OCI-LY7 (cell line): ENCODE data around the gene HK3. TPM values are rescaled to one million over a fixed set of nuclear protein-coding genes. Genes with fewer than 3 reads are reported as not detected.

Experiments used
- Bru-seq: library from RNA; stranded (reverse); fragments of 400-500 nt; gene quantifications from one replicate; lab custom pipeline; 2021; lab: Mats Ljungman, UMichigan
- BruChase-seq, 2 experiments: library from RNA; stranded (reverse); fragments of 400-500 nt; gene quantifications; one replicate each; lab custom pipeline; 2021; lab: Mats Ljungman, UMichigan
- BruUV-seq: library from RNA; stranded (reverse); fragments of 400-500 nt; replicated peaks from 2 replicates; lab custom pipeline; 2021; lab: Mats Ljungman, UMichigan
- CTCF ChIA-PET: fragments of 300-600 bp; sonication (Branson Sonifier 250); formaldehyde crosslinking; loops from one replicate; lab custom pipeline; 2022; ENCODE audit warnings: antibody characterized with exemption; ENCODE audit not compliant: unreplicated experiment; lab: Charles Lee
- POLR2A ChIA-PET: fragments of 300-600 bp; sonication (Branson Sonifier 250); formaldehyde crosslinking; loops from one replicate; lab custom pipeline; 2022; ENCODE audit warnings: antibody characterized with exemption; lab: Charles Lee
- DNase-seq: peaks from one replicate; pipeline ENCODE4 v3.0.0-alpha.2; 2015; ENCODE audit warnings: low spot score
- H2AFZ ChIP-seq: fragments of 200-600 bp; sonication (generic), shearing (Covaris generic); 2 replicates; pipeline ENCODE4 v1.6.1; 2014; ENCODE audit warnings: mild to moderate bottlenecking, antibody characterized with exemption, low read length, moderate library complexity
- H3K27ac ChIP-seq: fragments of 200-600 bp; sonication (generic); 2 replicates; pipeline ENCODE4 v1.5.1; 2014; ENCODE audit warnings: mixed run types, low read depth, mild to moderate bottlenecking, moderate library complexity, low read length, inconsistent platforms; ENCODE audit not compliant: poor library complexity, severe bottlenecking
- H3K36me3 ChIP-seq: fragments of 200-600 bp; sonication (generic); 2 replicates; pipeline ENCODE4 v1.6.1; 2014; ENCODE audit warnings: mild to moderate bottlenecking, antibody characterized with exemption, low read length, moderate library complexity, mixed read lengths; ENCODE audit not compliant: insufficient read depth
- H3K4me1 ChIP-seq: fragments of 200-600 bp; sonication (generic); 2 replicates; pipeline ENCODE4 v1.5.1; 2014; ENCODE audit warnings: mild to moderate bottlenecking, low read length; ENCODE audit not compliant: insufficient read depth, poor library complexity, severe bottlenecking
- H3K4me2 ChIP-seq: fragments of 200-600 bp; sonication (generic); 2 replicates; pipeline ENCODE4 v1.6.1; 2014; ENCODE audit warnings: mild to moderate bottlenecking, low read length
- H3K4me3 ChIP-seq: fragments of 200-600 bp; sonication (generic); 2 replicates; pipeline ENCODE4 v1.5.1; 2014; ENCODE audit warnings: mild to moderate bottlenecking, low read depth, low read length; ENCODE audit not compliant: poor library complexity, severe bottlenecking
- H3K79me2 ChIP-seq: fragments of 200-600 bp; sonication (generic); 2 replicates; pipeline ENCODE4 v1.6.1; 2016; ENCODE audit warnings: low read depth, mild to moderate bottlenecking, low read length, moderate library complexity, mixed read lengths; ENCODE audit not compliant: insufficient read depth
- H3K9me2 ChIP-seq: fragments of 200-600 bp; sonication (generic); 2 replicates; pipeline ENCODE4 v1.6.1; 2016; ENCODE audit warnings: mild to moderate bottlenecking, low read length, mixed read lengths; ENCODE audit not compliant: insufficient read depth
- H3K9me3 ChIP-seq: fragments of 200-600 bp; sonication (generic); 2 replicates; pipeline ENCODE4 v1.6.1; 2014; ENCODE audit warnings: mild to moderate bottlenecking, mixed run types, low read length, mixed read lengths
- H4K20me1 ChIP-seq: fragments of 200-600 bp; sonication (generic); 2 replicates; pipeline ENCODE4 v1.6.1; 2014; ENCODE audit warnings: mild to moderate bottlenecking, antibody characterized with exemption, low read length, moderate library complexity, mixed read lengths; ENCODE audit not compliant: insufficient read depth
- CTCF ChIP-seq: fragments of 200-600 bp; sonication (generic); conservative IDR thresholded peaks from 2 replicates; pipeline ENCODE4 v1.5.1; 2014; ENCODE audit warnings: mild to moderate bottlenecking, antibody characterized with exemption, low read length, moderate library complexity, mixed read lengths
- EZH2phosphoT487 ChIP-seq: fragments of 200-600 bp; sonication (generic); IDR thresholded peaks from 2 replicates; pipeline ENCODE4 v1.6.1; 2018; ENCODE audit warnings: low read depth, borderline replicate concordance, mild to moderate bottlenecking, mixed run types, antibody characterized with exemption, low read length, moderate library complexity, mixed read lengths
- intact Hi-C: fragments of 100-400 bp; cut with micrococcal nuclease; formaldehyde crosslinking; loops from one replicate; pipeline ENCODE4 v1.10.0; 2022; ENCODE audit not compliant: unreplicated experiment
- long read RNA-seq: library from polyadenylated mRNA; stranded (forward); transcript quantifications from one replicate; pipeline ENCODE4 v2.0.0, GENCODE V29; 2022
- total RNA-seq, 2 experiments: library from RNA; depleted of rRNA in 1 of 2; stranded (reverse); fragments of >200 nt in 1 of 2; shearing (Covaris generic) in 1 of 2; gene quantifications; 2 replicates each; pipeline ENCODE4 v1.2.3, GENCODE V29; 2014 to 2022

HK3 gene
- total RNA-seq (2014; rRNA removed; shearing (Covaris generic)) (0.38 TPM in 1 of 2 replicates, not detected in the other), total RNA-seq (2022) (not detected in 2 replicates), Bru-seq, nascent RNA (percentile 27 among the genes with signal in this experiment), BruChase-seq, experiment 1, labeled RNA remaining after a 6-hour chase (percentile 27 among the genes with signal in this experiment), BruChase-seq, experiment 2, labeled RNA remaining after a 2-hour chase (percentile 24 among the genes with signal in this experiment)
- long read RNA-seq: 0 reads

GRCh38 chr5:176899296-176899891, at the start of gene HK3:
Gene HK3, minus strand, starts transcription at chr5:176899346. Its CDS starts 3,187 bp downstream, at chr5:176896159.
- H3K27ac ChIP-seq: no peak within 1 kb of the TSS
- no peak within 1 kb of the TSS for H3K4me3 ChIP-seq
- ChIA-PET POLR2A (interaction anchor here (0.6 kb wide), 1 partner anchor 10 kb away, joined by 4 read pairs; no protein-coding TSS in a partner anchor), CTCF (interaction anchor here (0.6 kb wide), 1 partner anchor 25 kb away, joined by 4 read pairs; no protein-coding TSS in a partner anchor)
- no peak for DNase-seq
- H3K79me2 ChIP-seq: no peaks in the 10 kb centered on the region
- peaks cover 35% of the 10 kb centered on the region for H3K36me3 ChIP-seq
- no peaks in the 10 kb centered on the region for H4K20me1 ChIP-seq
- intact Hi-C loops: no loop called here
- H3K9me3 ChIP-seq: no peaks in the 10 kb centered on the region
- TF ChIP-seq EZH2phosphoT487: no peak
- TF ChIP-seq CTCF: no peak
- BruUV-seq: no TSS peak
- no peaks in the 10 kb centered on the region for H3K9me2 ChIP-seq
- H3K4me2 ChIP-seq: no peak within 1 kb of the TSS
- H2AFZ ChIP-seq: no peak within 1 kb of the TSS
- H3K4me1 ChIP-seq: no peaks in the 10 kb centered on the region

GRCh38 chr5:176948458-176948857, 49.3 kb upstream of the HK3 start:
- POLR2A ChIA-PET: interaction anchor here (0.6 to 1.0 kb wide), 3 partner anchors 29 to 71 kb away, joined by 3 read pairs; no protein-coding TSS in a partner anchor
- TF ChIP-seq EZH2phosphoT487: no peak
- TF ChIP-seq CTCF: no peak
- BruUV-seq: no TSS peak
- no peak for DNase-seq
- Histone ChIP-seq H4K20me1 (no peaks in the 10 kb centered on the region), H2AFZ (no peak overlapping the region), H3K4me1 (no peaks in the 10 kb centered on the region), H3K9me2 (no peaks in the 10 kb centered on the region), H3K36me3 (peaks cover 93% of the 10 kb centered on the region), H3K79me2 (no peaks in the 10 kb centered on the region), H3K4me3 (no peak overlapping the region), H3K27ac (no peak overlapping the region), H3K9me3 (no peaks in the 10 kb centered on the region), H3K4me2 (no peak overlapping the region)
- intact Hi-C loops: no loop called here
- CTCF ChIA-PET: interaction anchor here (0.6 kb wide), 1 partner anchor 557 kb away, joined by 3 read pairs; no protein-coding TSS in a partner anchor
